ENCODE data around the gene MRGPRF.

DNA sequence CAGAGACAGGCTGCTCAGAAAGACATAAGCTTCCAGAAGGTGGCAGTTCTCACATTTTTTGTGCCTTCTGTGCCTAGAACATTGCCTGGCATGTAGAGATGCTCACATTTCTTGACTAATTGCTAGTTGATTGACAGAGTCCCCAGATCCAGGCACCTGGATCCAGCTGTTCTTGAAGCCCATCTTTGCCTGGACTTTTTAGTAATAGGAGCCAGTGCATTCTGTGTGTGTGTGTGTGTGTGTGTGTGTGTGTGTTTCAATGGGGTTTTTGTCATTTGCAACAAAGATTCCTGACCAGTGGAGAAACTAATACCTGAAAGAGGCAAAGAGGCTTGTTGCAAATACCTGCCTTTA lies 15.1 kb downstream of the MRGPRF start:
- TF ChIP-seq POLR2A (IDR thresholded peaks at IDR 0.05) (no peak), POLR2AphosphoS5 (IDR thresholded peaks at IDR 0.05) (no peak)
- TF ChIP-seq, protein P1, sequence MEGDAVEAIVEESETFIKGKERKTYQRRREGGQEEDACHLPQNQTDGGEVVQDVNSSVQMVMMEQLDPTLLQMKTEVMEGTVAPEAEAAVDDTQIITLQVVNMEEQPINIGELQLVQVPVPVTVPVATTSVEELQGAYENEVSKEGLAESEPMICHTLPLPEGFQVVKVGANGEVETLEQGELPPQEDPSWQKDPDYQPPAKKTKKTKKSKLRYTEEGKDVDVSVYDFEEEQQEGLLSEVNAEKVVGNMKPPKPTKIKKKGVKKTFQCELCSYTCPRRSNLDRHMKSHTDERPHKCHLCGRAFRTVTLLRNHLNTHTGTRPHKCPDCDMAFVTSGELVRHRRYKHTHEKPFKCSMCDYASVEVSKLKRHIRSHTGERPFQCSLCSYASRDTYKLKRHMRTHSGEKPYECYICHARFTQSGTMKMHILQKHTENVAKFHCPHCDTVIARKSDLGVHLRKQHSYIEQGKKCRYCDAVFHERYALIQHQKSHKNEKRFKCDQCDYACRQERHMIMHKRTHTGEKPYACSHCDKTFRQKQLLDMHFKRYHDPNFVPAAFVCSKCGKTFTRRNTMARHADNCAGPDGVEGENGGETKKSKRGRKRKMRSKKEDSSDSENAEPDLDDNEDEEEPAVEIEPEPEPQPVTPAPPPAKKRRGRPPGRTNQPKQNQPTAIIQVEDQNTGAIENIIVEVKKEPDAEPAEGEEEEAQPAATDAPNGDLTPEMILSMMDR (IDR thresholded peaks at IDR 0.05) = no peak
